Activated B cell treated with CpG ODN at 0.5 μM for 24 hours (primary cell): ENCODE results near the gene ZNF99. TPM values are rescaled to one million over a fixed set of nuclear protein-coding genes. Genes with fewer than 3 reads are reported as not detected.

Experiments used
- ATAC-seq: fragments of 200-7000 bp; cut with Tn5 transposase; one replicate; pipeline ENCODE4 v1.10.0; 2021; ENCODE audit warnings: low read depth, mild to moderate bottlenecking, moderate library complexity
- CTCF ChIA-PET: fragments of 350-600 bp; sonication (Branson Sonifier 250); formaldehyde crosslinking; loops from one replicate; lab custom pipeline; 2021; ENCODE audit warnings: antibody characterized with exemption; lab: Charles Lee
- POLR2A ChIA-PET: fragments of 350-600 bp; sonication (Branson Sonifier 250); formaldehyde crosslinking; loops from one replicate; lab custom pipeline; 2021; ENCODE audit warnings: antibody characterized with exemption; lab: Charles Lee
- DNase-seq: peaks from one replicate; pipeline ENCODE4 v3.0.0; 2022
- H3K27ac Mint-ChIP-seq: one replicate; pipeline ENCODE4 v1.8.0; 2020; ENCODE audit warnings: mixed read lengths
- H3K27me3 Mint-ChIP-seq: one replicate; pipeline ENCODE4 v1.8.0; 2021; ENCODE audit warnings: mixed read lengths
- H3K36me3 Mint-ChIP-seq: one replicate; pipeline ENCODE4 v1.8.0; 2021; ENCODE audit warnings: low read depth, mixed read lengths
- H3K4me1 Mint-ChIP-seq: one replicate; pipeline ENCODE4 v1.8.0; 2021; ENCODE audit warnings: mixed read lengths
- H3K4me3 Mint-ChIP-seq: one replicate; pipeline ENCODE4 v1.8.0; 2020; ENCODE audit warnings: mild to moderate bottlenecking, mixed read lengths
- H3K9me3 Mint-ChIP-seq: one replicate; pipeline ENCODE4 v1.8.0; 2020; ENCODE audit warnings: mixed read lengths
- intact Hi-C: fragments of 100-400 bp; cut with micrococcal nuclease; formaldehyde crosslinking; loops from one replicate; pipeline ENCODE4 v1.15.1; 2024
- total RNA-seq: library from RNA; stranded (reverse); gene quantifications from 2 replicates; pipeline ENCODE4 v1.2.3, GENCODE V29; 2022
- TF ChIP-seq, protein P1 (sequence below): fragments of 200-600 bp; IDR thresholded peaks from one replicate; pipeline ENCODE4 v1.8.0; 2022; ENCODE audit warnings: antibody characterized with exemption, mild to moderate bottlenecking

ZNF99 gene
- 0.07 and 0.10 TPM in 2 replicates for total RNA-seq

DNA sequence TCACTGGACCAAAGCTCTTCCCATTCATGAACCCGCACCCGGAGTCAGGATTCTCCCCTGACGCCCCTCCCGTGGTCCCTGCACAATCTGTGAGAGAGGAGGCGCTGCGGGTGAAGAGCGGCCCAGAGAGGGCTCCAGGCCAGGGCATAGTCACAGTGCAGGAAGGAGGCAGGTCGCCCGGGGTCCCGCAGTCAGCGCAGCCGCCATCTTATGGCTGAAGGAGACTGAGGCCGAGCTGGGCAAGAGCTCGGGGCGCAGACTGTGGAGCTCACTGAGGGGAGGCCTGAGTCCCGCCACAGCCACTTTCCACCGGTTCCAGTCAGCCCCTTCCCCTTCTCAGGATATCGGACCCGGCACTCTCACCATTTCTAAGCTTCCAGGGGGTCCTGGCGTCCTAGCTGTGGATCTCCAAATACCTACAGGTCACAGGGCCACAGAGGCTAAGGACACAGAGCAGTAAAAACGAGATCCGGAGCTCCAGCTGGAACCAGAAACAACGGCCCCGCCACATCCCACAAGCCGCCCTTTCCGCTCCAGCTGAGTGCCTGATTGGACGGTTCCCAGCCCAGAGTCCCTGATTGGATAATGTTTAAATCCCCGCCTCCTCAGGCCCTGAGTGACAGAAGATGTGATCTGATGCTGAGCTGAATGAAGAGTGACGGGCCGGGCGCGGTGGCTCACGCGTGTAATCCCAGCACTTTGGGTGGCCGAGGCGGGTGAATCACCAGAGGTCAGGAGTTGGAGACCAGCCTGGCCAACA, at the start of gene ZNF99:
TSS of gene ZNF99 (minus strand) at position 501 of the 760 bp plus-strand sequence. CDS start at position 366, 135 bp downstream.
- Mint-ChIP-seq H3K4me1 (no peaks in the 10 kb centered on the region), H3K4me3 (peak within 1 kb of the TSS; percentile 64), H3K27ac (no peak within 1 kb of the TSS), H3K36me3 (no peaks in the 10 kb centered on the region), H3K9me3 (peaks cover 7% of the 10 kb centered on the region), H3K27me3 (no peaks in the 10 kb centered on the region)
- TF ChIP-seq, protein P1, sequence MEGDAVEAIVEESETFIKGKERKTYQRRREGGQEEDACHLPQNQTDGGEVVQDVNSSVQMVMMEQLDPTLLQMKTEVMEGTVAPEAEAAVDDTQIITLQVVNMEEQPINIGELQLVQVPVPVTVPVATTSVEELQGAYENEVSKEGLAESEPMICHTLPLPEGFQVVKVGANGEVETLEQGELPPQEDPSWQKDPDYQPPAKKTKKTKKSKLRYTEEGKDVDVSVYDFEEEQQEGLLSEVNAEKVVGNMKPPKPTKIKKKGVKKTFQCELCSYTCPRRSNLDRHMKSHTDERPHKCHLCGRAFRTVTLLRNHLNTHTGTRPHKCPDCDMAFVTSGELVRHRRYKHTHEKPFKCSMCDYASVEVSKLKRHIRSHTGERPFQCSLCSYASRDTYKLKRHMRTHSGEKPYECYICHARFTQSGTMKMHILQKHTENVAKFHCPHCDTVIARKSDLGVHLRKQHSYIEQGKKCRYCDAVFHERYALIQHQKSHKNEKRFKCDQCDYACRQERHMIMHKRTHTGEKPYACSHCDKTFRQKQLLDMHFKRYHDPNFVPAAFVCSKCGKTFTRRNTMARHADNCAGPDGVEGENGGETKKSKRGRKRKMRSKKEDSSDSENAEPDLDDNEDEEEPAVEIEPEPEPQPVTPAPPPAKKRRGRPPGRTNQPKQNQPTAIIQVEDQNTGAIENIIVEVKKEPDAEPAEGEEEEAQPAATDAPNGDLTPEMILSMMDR, result no peak
- CTCF ChIA-PET, result no interaction called here
- DNase-seq (no peak), ATAC-seq (peak; percentile 40)
- POLR2A ChIA-PET, result no interaction called here
- intact Hi-C loops, result no loop called here

DNA sequence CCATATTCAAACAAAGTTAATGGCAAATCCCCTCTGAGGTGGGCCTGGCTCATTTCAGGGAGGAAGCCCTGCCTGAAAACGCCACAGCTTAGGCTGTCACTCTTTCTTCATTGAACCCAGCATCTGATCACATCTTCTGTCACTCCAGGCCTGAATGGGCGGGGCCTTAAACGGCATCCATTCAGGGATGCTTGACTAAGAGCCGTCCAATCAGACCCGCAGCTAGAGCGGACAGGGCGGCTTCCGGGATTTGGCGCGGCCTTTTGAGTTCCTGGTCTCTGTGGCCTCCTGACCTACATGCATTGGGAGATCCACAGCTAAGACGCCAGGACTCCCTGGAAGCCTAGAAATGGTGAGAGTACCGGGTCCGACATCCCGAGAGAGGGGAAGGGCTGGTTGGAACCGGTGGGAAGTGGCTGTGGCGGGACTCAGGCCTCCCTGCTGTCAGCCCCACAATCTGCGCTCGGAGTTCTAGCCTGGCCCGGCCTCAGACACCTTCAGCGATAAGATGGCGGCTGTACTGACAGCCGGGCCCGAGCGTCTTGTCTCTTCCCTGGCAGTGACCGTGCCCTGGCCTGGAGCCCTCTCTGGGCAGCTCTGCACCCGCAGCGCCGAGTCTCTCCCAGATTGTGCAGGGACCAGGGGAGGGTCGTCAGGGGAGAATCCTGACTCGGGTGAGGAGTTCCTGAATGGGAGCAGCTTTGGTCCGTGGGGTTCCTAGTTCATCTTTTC, 48.2 kb upstream of the ZNF99 start, which contains the start of gene ZNF723:
TSS of gene ZNF723 (plus strand) at position 261 of the 732 bp plus-strand sequence. CDS start at position 350, 89 bp downstream.
- TF ChIP-seq, protein P1, result no peak
- H3K27me3 Mint-ChIP-seq, result no peaks in the 10 kb centered on the region
- ChIA-PET CTCF (no interaction called here), POLR2A (no interaction called here)
- intact Hi-C loops, result no loop called here
- no peak for DNase-seq
- peaks cover 22% of the 10 kb centered on the region for H3K9me3 Mint-ChIP-seq
- no peak within 1 kb of the TSS for H3K27ac Mint-ChIP-seq
- no peaks in the 10 kb centered on the region for H3K4me1 Mint-ChIP-seq
- no peaks in the 10 kb centered on the region for H3K36me3 Mint-ChIP-seq
- no peak for ATAC-seq
- H3K4me3 Mint-ChIP-seq, result no peak within 1 kb of the TSS

DNA sequence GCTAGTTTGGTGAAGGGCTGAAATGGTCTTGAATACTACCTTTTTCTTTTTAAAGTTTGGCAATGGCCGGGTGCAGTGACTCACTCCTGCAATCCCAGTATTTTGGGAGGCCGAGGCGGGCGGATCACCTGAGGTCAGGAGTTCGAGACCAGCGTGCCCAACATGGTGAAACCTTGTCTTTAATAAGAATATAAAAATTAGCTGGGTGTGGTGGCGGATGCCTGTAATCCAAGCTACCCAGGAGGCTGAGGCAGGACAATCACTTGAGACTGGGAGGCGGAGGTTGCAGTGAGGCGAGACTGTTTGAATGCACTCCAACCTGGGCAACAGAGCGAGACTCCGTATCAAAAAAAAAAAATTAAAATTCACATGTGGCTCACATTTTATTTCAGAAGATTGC, 47.3 kb upstream of the ZNF99 start:
- no peak overlapping the region for H3K4me3 Mint-ChIP-seq
- no peaks in the 10 kb centered on the region for H3K4me1 Mint-ChIP-seq
- no peak for DNase-seq
- no peaks in the 10 kb centered on the region for H3K36me3 Mint-ChIP-seq
- CTCF ChIA-PET, result no interaction called here
- no peaks in the 10 kb centered on the region for H3K27me3 Mint-ChIP-seq
- intact Hi-C loops, result no loop called here
- H3K27ac Mint-ChIP-seq, result no peak overlapping the region
- H3K9me3 Mint-ChIP-seq, result peaks cover 24% of the 10 kb centered on the region
- TF ChIP-seq, protein P1, result no peak
- no peak for ATAC-seq
- POLR2A ChIA-PET, result no interaction called here

DNA sequence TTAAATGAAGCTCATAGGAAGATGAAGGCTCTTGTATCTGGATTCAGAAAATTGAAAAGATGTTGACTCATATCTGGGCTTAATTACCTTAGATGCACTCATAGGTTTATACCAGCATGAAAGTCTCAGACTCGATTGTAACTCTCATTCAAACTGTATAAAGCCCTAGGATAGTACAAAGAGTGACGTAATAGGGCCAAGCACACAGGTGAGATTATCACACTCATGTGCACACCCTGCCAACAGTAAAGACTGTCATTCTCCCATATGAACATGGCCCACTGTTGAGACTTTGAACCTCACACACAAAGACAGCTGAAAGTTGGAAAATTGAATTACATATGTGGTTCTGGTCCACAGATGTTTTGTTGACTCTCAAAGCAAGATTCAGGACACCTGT, 30.2 kb upstream of the ZNF99 start:
- no peak overlapping the region for H3K27ac Mint-ChIP-seq
- ChIA-PET CTCF (no interaction called here), POLR2A (no interaction called here)
- TF ChIP-seq, protein P1, result no peak
- DNase-seq, result no peak
- no peaks in the 10 kb centered on the region for H3K4me1 Mint-ChIP-seq
- intact Hi-C loops, result no loop called here
- no peaks in the 10 kb centered on the region for H3K27me3 Mint-ChIP-seq
- H3K36me3 Mint-ChIP-seq, result no peaks in the 10 kb centered on the region
- H3K4me3 Mint-ChIP-seq, result no peak overlapping the region
- H3K9me3 Mint-ChIP-seq, result peaks cover 20% of the 10 kb centered on the region
- ATAC-seq, result no peak

DNA sequence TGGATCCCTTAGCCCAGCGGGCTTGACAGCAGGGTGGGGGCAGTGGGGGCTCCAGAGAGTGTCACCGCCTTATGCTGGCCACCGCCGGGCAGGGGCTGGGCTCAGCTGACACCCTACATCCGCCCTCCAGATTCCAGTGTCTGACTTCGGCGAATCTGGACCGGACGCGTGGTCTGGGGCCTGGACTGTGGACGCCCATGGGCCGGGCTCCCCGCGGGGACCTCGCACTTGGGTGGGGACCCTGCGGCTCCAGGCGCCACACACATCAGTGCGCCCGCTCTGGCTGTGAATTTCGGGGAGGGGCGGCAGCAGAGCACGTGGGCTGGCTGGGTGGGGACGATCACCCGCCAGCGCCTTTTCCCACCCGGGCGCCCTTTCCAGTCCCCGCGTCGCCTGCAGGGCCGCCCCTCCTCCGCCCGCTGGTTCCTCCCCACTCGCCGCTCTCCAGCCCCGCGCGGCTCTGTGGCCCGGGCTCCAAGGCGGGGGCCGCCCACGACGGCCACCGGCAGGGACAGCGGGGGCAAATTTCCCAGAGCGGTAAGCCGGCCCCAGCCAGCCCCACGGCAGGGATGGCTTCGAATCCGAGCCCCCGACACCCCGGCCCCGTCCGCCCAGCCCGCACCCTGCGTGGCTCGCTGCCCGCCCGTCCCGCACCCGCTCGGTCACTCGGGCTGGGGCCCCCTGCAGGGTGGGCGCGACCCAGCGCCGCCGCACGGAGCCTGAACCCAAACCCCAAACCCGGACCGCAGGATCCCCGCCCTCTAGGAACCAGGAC, 23.3 kb upstream of the ZNF99 start:
- no peak overlapping the region for H3K27ac Mint-ChIP-seq
- H3K4me1 Mint-ChIP-seq, result no peaks in the 10 kb centered on the region
- DNase-seq (no peak), ATAC-seq (no peak)
- H3K27me3 Mint-ChIP-seq, result no peaks in the 10 kb centered on the region
- H3K36me3 Mint-ChIP-seq, result no peaks in the 10 kb centered on the region
- H3K4me3 Mint-ChIP-seq, result no peak overlapping the region
- ChIA-PET CTCF (no interaction called here), POLR2A (no interaction called here)
- TF ChIP-seq, protein P1, result no peak
- intact Hi-C loops, result no loop called here
- H3K9me3 Mint-ChIP-seq, result peaks cover 14% of the 10 kb centered on the region
